HG03025 (cell line): ENCODE results near the gene MXD3.

Source experiments
- ATAC-seq: cut with Tn5 transposase; IDR thresholded peaks from one replicate; pipeline ENCODE4 v1.9.1; 2021; ENCODE audit warnings: mild to moderate bottlenecking, moderate library complexity; ENCODE audit not compliant: unreplicated experiment, low FRiP score

The MXD3 gene

GRCh38 chr5:177327539-177328522 lies 16.1 kb upstream of the MXD3 start:
- no peak for ATAC-seq

GRCh38 chr5:177325868-177326381 lies 14.2 kb upstream of the MXD3 start:
- no peak for ATAC-seq

GRCh38 chr5:177320879-177321278 lies 9.2 kb upstream of the MXD3 start:
- ATAC-seq = no peak

- no peak for ATAC-seq
These were observed 8.4 kb upstream of the MXD3 start for GRCh38 chr5:177319913-177320588.

GRCh38 chr5:177317959-177318377 lies 6.3 kb upstream of the MXD3 start:
- ATAC-seq = no peak

GRCh38 chr5:177316005-177316404 lies 4.3 kb upstream of the MXD3 start:
- ATAC-seq = no peak

- no peak for ATAC-seq
These were observed 3.7 kb upstream of the MXD3 start for GRCh38 chr5:177315411-177315810.

GRCh38 chr5:177314376-177315342 lies 3.0 kb upstream of the MXD3 start:
- ATAC-seq = no peak

GRCh38 chr5:177313561-177314259 lies 2.0 kb upstream of the MXD3 start:
- no peak for ATAC-seq

- peak; percentile 26 for ATAC-seq
These were observed 1.0 kb upstream of the MXD3 start for GRCh38 chr5:177312649-177313181.

- no peak for ATAC-seq
These were observed 341 bp downstream of the MXD3 start for GRCh38 chr5:177311392-177311722.

GRCh38 chr5:177310757-177311391 lies 824 bp downstream of the MXD3 start:
- no peak for ATAC-seq

- ATAC-seq = no peak
These were observed 1.4 kb downstream of the MXD3 start for GRCh38 chr5:177310332-177310731.

- no peak for ATAC-seq
These were observed 2.1 kb downstream of the MXD3 start for GRCh38 chr5:177309351-177310191.

GRCh38 chr5:177308740-177309139 lies 3.0 kb downstream of the MXD3 start:
- ATAC-seq = no peak

GRCh38 chr5:177307544-177308363 lies 3.9 kb downstream of the MXD3 start:
- no peak for ATAC-seq
